Measurements from ENCODE around the gene ADAM12. TPM values are rescaled to one million over a fixed set of nuclear protein-coding genes. Genes with fewer than 3 reads are reported as not detected.

The ADAM12 gene
- total RNA-seq, 2 experiments from 2014 or later: 1.2 to 1.5 TPM

- Mint-ChIP-seq H3K9me3 (no peaks in the 10 kb centered on the region), H3K27ac (no peak overlapping the region), H3K36me3 (ENCODE audit: low read depth) (no peaks in the 10 kb centered on the region), H3K4me1 (ENCODE audit: low read depth) (no peaks in the 10 kb centered on the region), H3K4me3 (no peak overlapping the region), H3K27me3 (no peaks in the 10 kb centered on the region)
- Histone ChIP-seq H3K4me1 (ENCODE audit: insufficient read depth, low read length) (no peaks in the 10 kb centered on the region), H3K9me3 (ENCODE audit: control insufficient read depth in 1 of 2, insufficient read depth in 1 of 2, low read length in 2 of 2) (peaks cover 0 to 6% of the 10 kb centered on the region in 2 experiments), H3K27ac (ENCODE audit: low read depth in 1 of 2, low read length in 2 of 2) (no peak overlapping the region), H3K27me3 (ENCODE audit: control insufficient read depth in 1 of 2, insufficient read depth in 2 of 2, low read length in 2 of 2) (no peaks in the 10 kb centered on the region), H3K36me3 (ENCODE audit: insufficient read depth, low read length) (no peaks in the 10 kb centered on the region), H3K4me3 (ENCODE audit: low read length) (no peak overlapping the region)
- DNase-seq: no peak
- no peak for ATAC-seq (ENCODE audit: poor library complexity)
- CTCF ChIA-PET: no interaction called here
- POLR2A ChIA-PET: no interaction called here
- TF ChIP-seq CTCF (IDR thresholded peaks at IDR 0.05): no peak
- intact Hi-C loops (cut with DNase I, micrococcal nuclease): no loop called here
Measured at GRCh38 chr10:126123466-126123865, 264.8 kb downstream of the ADAM12 start.

GRCh38 chr10:126122881-126123280 lies 265.4 kb downstream of the ADAM12 start:
- Mint-ChIP-seq H3K4me3 (no peak overlapping the region), H3K36me3 (ENCODE audit: low read depth) (no peaks in the 10 kb centered on the region), H3K4me1 (ENCODE audit: low read depth) (no peaks in the 10 kb centered on the region), H3K27ac (no peak overlapping the region), H3K9me3 (no peaks in the 10 kb centered on the region), H3K27me3 (no peaks in the 10 kb centered on the region)
- Histone ChIP-seq H3K9me3 (ENCODE audit: control insufficient read depth in 1 of 2, insufficient read depth in 1 of 2, low read length in 2 of 2) (peaks cover 0 to 4% of the 10 kb centered on the region in 2 experiments), H3K36me3 (ENCODE audit: insufficient read depth, low read length) (no peaks in the 10 kb centered on the region), H3K27ac (ENCODE audit: low read depth in 1 of 2, low read length in 2 of 2) (no peak overlapping the region), H3K4me3 (ENCODE audit: low read length) (no peak overlapping the region), H3K4me1 (ENCODE audit: insufficient read depth, low read length) (no peaks in the 10 kb centered on the region), H3K27me3 (ENCODE audit: control insufficient read depth in 1 of 2, insufficient read depth in 2 of 2, low read length in 2 of 2) (no peaks in the 10 kb centered on the region)
- no peak for TF ChIP-seq CTCF (IDR thresholded peaks at IDR 0.05)
- CTCF ChIA-PET: no interaction called here
- no peak for DNase-seq
- intact Hi-C loops (cut with DNase I, micrococcal nuclease): no loop called here
- no peak for ATAC-seq (ENCODE audit: poor library complexity)
- POLR2A ChIA-PET: no interaction called here

GRCh38 chr10:126119599-126119998 lies 268.7 kb downstream of the ADAM12 start:
- H3K36me3 ChIP-seq (ENCODE audit: insufficient read depth, low read length): no peaks in the 10 kb centered on the region
- Mint-ChIP-seq H3K9me3 (peaks cover 5% of the 10 kb centered on the region), H3K27ac (no peak overlapping the region), H3K4me3 (no peak overlapping the region), H3K36me3 (ENCODE audit: low read depth) (no peaks in the 10 kb centered on the region), H3K4me1 (ENCODE audit: low read depth) (no peaks in the 10 kb centered on the region), H3K27me3 (no peaks in the 10 kb centered on the region)
- ChIA-PET POLR2A (no interaction called here), CTCF (no interaction called here)
- H3K4me1 ChIP-seq (ENCODE audit: insufficient read depth, low read length): no peaks in the 10 kb centered on the region
- intact Hi-C loops (cut with DNase I, micrococcal nuclease): no loop called here
- TF ChIP-seq CTCF (IDR thresholded peaks at IDR 0.05): no peak
- ATAC-seq (ENCODE audit: poor library complexity): no peak
- DNase-seq: no peak
- no peak overlapping the region for H3K4me3 ChIP-seq (ENCODE audit: low read length)
- no peak overlapping the region for H3K27ac ChIP-seq (ENCODE audit: low read depth in 1 of 2, low read length in 2 of 2)
- H3K9me3 ChIP-seq (ENCODE audit: control insufficient read depth in 1 of 2, insufficient read depth in 1 of 2, low read length in 2 of 2): peaks cover 0 to 4% of the 10 kb centered on the region in 2 experiments
- no peaks in the 10 kb centered on the region for H3K27me3 ChIP-seq (ENCODE audit: control insufficient read depth in 1 of 2, insufficient read depth in 2 of 2, low read length in 2 of 2)

Measured in CD4-positive, alpha-beta T cell (primary cell).